Cardiac muscle cell (in vitro differentiated cells and primary cell): ENCODE results near the gene KRT36. TPM values are rescaled to one million over a fixed set of nuclear protein-coding genes. Genes with fewer than 3 reads are reported as not detected.

Experiments
- DNase-seq, 2 donors: peaks; one replicate each; pipeline versions ENCODE4 v3.0.0 to v3.0.0-alpha.2; 2010 to 2017; ENCODE audit warnings: low read depth in 1 of 2, low spot score in 1 of 2
- H3K27ac ChIP-seq: fragments of 200-600 bp; sonication (generic); 2 replicates; pipeline ENCODE4 v1.5.1; 2016
- H3K27me3 ChIP-seq: fragments of 200-600 bp; sonication (generic); 2 replicates; pipeline ENCODE4 v1.6.0; 2016; ENCODE audit warnings: control low read depth
- H3K36me3 ChIP-seq: fragments of 200-600 bp; sonication (generic); 2 replicates; pipeline ENCODE4 v1.5.1; 2016; ENCODE audit warnings: control low read depth
- H3K4me1 ChIP-seq: fragments of 200-600 bp; sonication (generic); 2 replicates; pipeline ENCODE4 v1.8.1; 2017; ENCODE audit warnings: low read depth, mild to moderate bottlenecking, mixed run types
- H3K4me3 ChIP-seq: fragments of 200-600 bp; sonication (generic); 2 replicates; pipeline ENCODE4 v1.5.1; 2016; ENCODE audit warnings: mild to moderate bottlenecking
- H3K9me3 ChIP-seq: fragments of 200-600 bp; sonication (generic); 2 replicates; pipeline ENCODE4 v1.5.1; 2017; ENCODE audit warnings: low read depth, mild to moderate bottlenecking, control low read depth
- CTCF ChIP-seq: IDR thresholded peaks from 2 replicates; pipeline ENCODE4 v1.5.1; 2012; ENCODE audit warnings: low read depth, mild to moderate bottlenecking, low read length
- polyA plus RNA-seq: library from polyadenylated mRNA; unstranded; fragments of >200 nt; fragmentation: Nextera tagmentation; extraction: Ambion mirVana; gene quantifications from 2 replicates; pipeline ENCODE4 v1.2.1, GENCODE V29; 2016
- total RNA-seq: library from RNA; depleted of rRNA; stranded (reverse); fragments of >200 nt; gene quantifications from 2 replicates; pipeline ENCODE4 v1.2.3, GENCODE V29; 2016

KRT36 gene
- total and polyA plus RNA-seq, 2 experiments from 2014 or later: not detected

- no peak for TF ChIP-seq CTCF
These were observed 32.0 kb downstream of the KRT36 start for GRCh38 chr17:41457676-41458075.

DNA sequence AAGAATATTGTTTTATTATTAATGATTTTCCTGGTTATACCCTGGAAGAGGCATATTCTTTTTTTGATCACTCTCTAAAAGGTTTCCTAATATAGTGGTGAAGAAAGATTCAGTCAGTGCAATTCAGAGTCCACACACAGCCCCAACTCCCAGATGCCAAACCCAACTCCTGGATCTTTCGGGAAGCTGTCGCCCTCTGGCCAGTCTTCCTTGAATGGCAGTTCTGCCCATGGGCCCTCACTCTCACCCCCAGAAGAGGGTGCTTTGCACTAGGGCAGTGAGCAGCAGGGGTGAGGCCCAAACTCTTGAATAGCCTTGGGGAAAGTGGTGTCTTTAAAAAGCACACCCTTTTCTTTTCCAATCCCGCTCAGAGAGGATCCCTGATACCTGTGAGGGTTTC, 33.5 kb downstream of the KRT36 start:
- H3K9me3 ChIP-seq: no peaks in the 10 kb centered on the region
- TF ChIP-seq CTCF: peak; percentile 16
- no peak overlapping the region for H3K27ac ChIP-seq
- H3K4me3 ChIP-seq: no peak overlapping the region
- H3K4me1 ChIP-seq: no peaks in the 10 kb centered on the region
- H3K27me3 ChIP-seq: peaks cover 5% of the 10 kb centered on the region
- no peak for DNase-seq
- H3K36me3 ChIP-seq: no peaks in the 10 kb centered on the region

More at GRCh38 chr17:41457676-41458075, 32.0 kb downstream of the KRT36 start:
- DNase-seq: no peak
- Histone ChIP-seq H3K27me3 (peaks cover 5% of the 10 kb centered on the region), H3K9me3 (no peaks in the 10 kb centered on the region), H3K4me3 (no peak overlapping the region), H3K27ac (no peak overlapping the region), H3K4me1 (no peaks in the 10 kb centered on the region), H3K36me3 (no peaks in the 10 kb centered on the region)

- Histone ChIP-seq H3K27me3 (peaks cover 5% of the 10 kb centered on the region), H3K36me3 (no peaks in the 10 kb centered on the region), H3K4me3 (no peak overlapping the region), H3K9me3 (no peaks in the 10 kb centered on the region), H3K27ac (no peak overlapping the region), H3K4me1 (no peaks in the 10 kb centered on the region)
- no peak for TF ChIP-seq CTCF
- no peak for DNase-seq
These were observed 34.5 kb downstream of the KRT36 start for GRCh38 chr17:41455236-41455635.

DNA sequence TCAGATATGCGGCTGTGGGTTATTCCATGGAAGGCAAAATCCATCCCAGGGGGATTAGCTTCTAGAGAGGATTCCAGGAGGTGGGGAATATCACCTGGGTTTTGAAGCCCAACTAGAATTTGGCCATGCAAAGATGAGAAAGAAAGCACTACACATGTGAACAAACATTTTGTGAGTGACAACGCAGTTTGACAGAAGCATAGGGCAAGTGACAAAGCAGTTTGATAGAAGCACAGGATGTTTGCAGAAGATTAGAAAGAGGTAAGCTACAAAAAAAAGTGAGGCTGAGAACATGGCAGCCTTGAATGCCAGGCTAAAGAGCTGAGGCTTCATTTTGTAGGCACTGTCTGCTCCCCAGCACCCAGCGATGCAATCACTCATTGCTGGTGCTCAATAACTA, 36.6 kb downstream of the KRT36 start:
- no peak overlapping the region for H3K27ac ChIP-seq
- H3K9me3 ChIP-seq: no peaks in the 10 kb centered on the region
- no peak overlapping the region for H3K4me3 ChIP-seq
- no peak for DNase-seq
- H3K4me1 ChIP-seq: no peaks in the 10 kb centered on the region
- TF ChIP-seq CTCF: no peak
- H3K36me3 ChIP-seq: no peaks in the 10 kb centered on the region
- H3K27me3 ChIP-seq: peaks cover 5% of the 10 kb centered on the region

DNA sequence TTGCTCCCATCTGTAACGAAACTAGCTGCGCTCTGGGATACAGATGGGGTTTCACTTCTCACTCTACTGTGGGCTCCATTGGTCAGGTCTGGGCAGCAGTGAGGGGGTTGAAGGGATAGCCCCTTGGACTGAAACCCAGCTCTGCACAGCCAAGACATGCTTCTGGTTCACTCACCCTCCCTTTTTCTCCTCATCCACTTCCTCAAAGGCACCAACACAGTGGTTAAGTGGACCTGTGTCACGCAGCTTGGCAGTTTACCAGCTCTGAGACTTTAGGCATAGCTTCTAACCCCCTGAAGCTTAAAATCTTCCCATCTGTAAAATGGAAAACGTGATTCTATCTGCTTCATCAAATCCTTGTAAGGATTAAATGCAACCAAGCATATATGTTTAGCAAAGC, 37.4 kb downstream of the KRT36 start:
- Histone ChIP-seq H3K9me3 (no peaks in the 10 kb centered on the region), H3K27ac (no peak overlapping the region), H3K4me3 (no peak overlapping the region), H3K4me1 (no peaks in the 10 kb centered on the region), H3K27me3 (peaks cover 5% of the 10 kb centered on the region), H3K36me3 (no peaks in the 10 kb centered on the region)
- TF ChIP-seq CTCF: no peak
- no peak for DNase-seq
